SK-N-SH (cell line): ENCODE measurements around the gene QSOX1. TPM values are rescaled to one million over a fixed set of nuclear protein-coding genes. Genes with fewer than 3 reads are reported as not detected.

ENCODE experiments used
- CTCF ChIA-PET: fragments of 300-600, 350-600 bp; formaldehyde crosslinking; extraction: SDS; loops from one replicate; lab custom pipeline; 2021; lab: Yijun Ruan, JAX
- POLR2A ChIA-PET: fragments of 350-600 bp; sonication (Branson Sonifier 250); formaldehyde crosslinking; extraction: SDS; loops from one replicate; lab custom pipeline; 2020; ENCODE audit warnings: antibody characterized with exemption, inconsistent platforms; lab: Yijun Ruan, JAX
- DNase-seq: peaks from one replicate; pipeline ENCODE4 v3.0.0; 2012
- H2AFZ ChIP-seq: fragments of 200-600 bp; sonication (generic); 2 replicates; pipeline ENCODE4 v1.8.1; 2016; ENCODE audit warnings: antibody characterized with exemption, mild to moderate bottlenecking, low read depth
- H3F3A ChIP-seq: fragments of 200-600 bp; sonication (generic); replicated peaks from 2 replicates; pipeline ENCODE3; 2016; ENCODE audit warnings: antibody characterized with exemption, mild to moderate bottlenecking; ENCODE audit not compliant: insufficient read depth
- H3K27ac ChIP-seq, 2 experiments: fragments of 200-500 bp in 1 of 2; fragments of 200-600 bp in 1 of 2; sonication (Bioruptor generic) in 1 of 2; sonication (generic), shearing (Covaris generic) in 1 of 2; 2 replicates each; pipeline versions ENCODE4 v1.5.1 to v1.6.1; 2014 to 2016; ENCODE audit warnings: low read depth in 2 of 2, inconsistent platforms in 1 of 2, low read length in 1 of 2, mild to moderate bottlenecking in 1 of 2, mixed read lengths in 1 of 2
- H3K27me3 ChIP-seq: fragments of 200-600 bp; sonication (generic), shearing (Covaris generic); 2 replicates; pipeline ENCODE4 v1.6.1; 2016; ENCODE audit warnings: mixed run types; ENCODE audit not compliant: insufficient read depth
- H3K36me3 ChIP-seq, 2 experiments: fragments of 200-500 bp in 1 of 2; fragments of 200-600 bp in 1 of 2; sonication (Bioruptor generic) in 1 of 2; sonication (generic) in 1 of 2; replicated peaks in 1 of 2; 2 replicates each; pipeline versions ENCODE3 to v1.5.1; 2014 to 2016; ENCODE audit warnings: low read length in 1 of 2, mild to moderate bottlenecking in 1 of 2; ENCODE audit not compliant: insufficient read depth in 2 of 2, control insufficient read depth in 1 of 2
- H3K4me1 ChIP-seq, 2 experiments: fragments of 200-500 bp in 1 of 2; fragments of 200-600 bp in 1 of 2; sonication (Bioruptor generic) in 1 of 2; sonication (generic), shearing (Covaris generic) in 1 of 2; 2 replicates each; pipeline versions ENCODE4 v1.5.1 to v1.6.1; 2014 to 2016; ENCODE audit warnings: low read depth in 1 of 2, low read length in 1 of 2, mixed run types in 1 of 2; ENCODE audit not compliant: insufficient read depth in 2 of 2, control insufficient read depth in 1 of 2
- H3K4me2 ChIP-seq: fragments of 200-600 bp; sonication (generic), shearing (Covaris generic); 2 replicates; pipeline ENCODE4 v1.6.1; 2017; ENCODE audit warnings: mixed run types
- H3K4me3 ChIP-seq, 2 experiments: fragments of 200-500 bp in 1 of 2; fragments of 200-600 bp in 1 of 2; sonication (Bioruptor generic) in 1 of 2; sonication (generic), shearing (Covaris generic) in 1 of 2; 2 replicates each; pipeline versions ENCODE4 v1.5.1 to v1.8.1; 2014 to 2016; ENCODE audit warnings: low read depth in 2 of 2, inconsistent platforms in 1 of 2, low read length in 1 of 2, mild to moderate bottlenecking in 1 of 2, mixed read lengths in 1 of 2, moderate library complexity in 1 of 2
- H3K79me2 ChIP-seq: fragments of 200-600 bp; sonication (generic); 2 replicates; pipeline ENCODE4 v1.8.1; 2017; ENCODE audit warnings: mild to moderate bottlenecking; ENCODE audit not compliant: insufficient read depth
- H3K9ac ChIP-seq: fragments of 200-600 bp; sonication (generic); 2 replicates; pipeline ENCODE4 v1.6.1; 2017; ENCODE audit warnings: mixed run types
- H3K9me2 ChIP-seq: fragments of 200-600 bp; sonication (generic); 2 replicates; pipeline ENCODE4 v1.6.1; 2017; ENCODE audit warnings: mixed run types
- H3K9me3 ChIP-seq: fragments of 200-600 bp; sonication (generic); 2 replicates; pipeline ENCODE4 v1.6.1; 2017; ENCODE audit warnings: mixed run types, mild to moderate bottlenecking, moderate library complexity
- H4K20me1 ChIP-seq: fragments of 200-600 bp; sonication (generic); 2 replicates; pipeline ENCODE4 v1.6.1; 2017; ENCODE audit warnings: mild to moderate bottlenecking, mixed run types; ENCODE audit not compliant: insufficient read depth
- CHD2 ChIP-seq: fragments of 150-350 bp; IDR thresholded peaks from 2 replicates; pipeline ENCODE4 v1.6.1; 2018; ENCODE audit warnings: low read length; ENCODE audit not compliant: partially characterized antibody
- CTCF ChIP-seq: fragments of 200-600 bp; sonication (generic); IDR thresholded peaks from 2 replicates; pipeline ENCODE4 v1.6.1; 2017; ENCODE audit warnings: antibody characterized with exemption, mild to moderate bottlenecking, moderate library complexity
- EP300 ChIP-seq, 2 experiments: IDR thresholded peaks; 2 replicates each; pipeline versions ENCODE4 v1.4.0 to v1.6.1; 2012; ENCODE audit warnings: borderline replicate concordance in 1 of 2, low read depth in 1 of 2, low read length in 1 of 2
- FOXJ3 ChIP-seq: sonication (generic); formaldehyde crosslinking; IDR thresholded peaks from 2 replicates; pipeline ENCODE4 v1.5.1; 2020; ENCODE audit warnings: mild to moderate bottlenecking, missing genetic modification reagents
- FOXM1 ChIP-seq: IDR thresholded peaks from 2 replicates; pipeline ENCODE4 v1.4.0; 2012; ENCODE audit warnings: low read depth, mild to moderate bottlenecking
- GABPA ChIP-seq: IDR thresholded peaks from 2 replicates; pipeline ENCODE4 v1.4.0; 2012; ENCODE audit warnings: low read depth, mild to moderate bottlenecking
- GATA2 ChIP-seq: sonication (generic); formaldehyde crosslinking; IDR thresholded peaks from 2 replicates; pipeline ENCODE4 v1.5.0; 2020; ENCODE audit warnings: mild to moderate bottlenecking, missing genetic modification reagents
- MAX ChIP-seq: IDR thresholded peaks from 2 replicates; pipeline ENCODE4 v1.4.0; 2012; ENCODE audit warnings: low read depth
- MEF2A ChIP-seq: IDR thresholded peaks from 2 replicates; pipeline ENCODE4 v1.4.0; 2012; ENCODE audit warnings: low read depth, borderline replicate concordance
- MXI1 ChIP-seq: IDR thresholded peaks from 2 replicates; pipeline ENCODE4 v1.6.1; 2012; ENCODE audit warnings: mild to moderate bottlenecking, low read depth, low read length, improper control_type of control experiment
- NFIC ChIP-seq: IDR thresholded peaks from 2 replicates; pipeline ENCODE4 v1.4.0; 2012; ENCODE audit warnings: borderline replicate concordance
- NRF1 ChIP-seq: IDR thresholded peaks from 2 replicates; pipeline ENCODE4 v1.6.1; 2012; ENCODE audit warnings: low read depth, mild to moderate bottlenecking, low read length
- POLR2AphosphoS5 ChIP-seq: IDR thresholded peaks from 2 replicates; pipeline ENCODE4 v1.6.1; 2012; ENCODE audit warnings: low read depth, low read length
- RAD21 ChIP-seq: IDR thresholded peaks from 2 replicates; pipeline ENCODE4 v1.6.1; 2012; ENCODE audit warnings: mild to moderate bottlenecking, low read length
- RCOR1 ChIP-seq: fragments of 150-350 bp; IDR thresholded peaks from 2 replicates; pipeline ENCODE4 v1.6.1; 2017; ENCODE audit warnings: antibody characterized with exemption, low read length
- RFX5 ChIP-seq: IDR thresholded peaks from 2 replicates; pipeline ENCODE4 v1.6.1; 2012; ENCODE audit warnings: mild to moderate bottlenecking, improper control_type of control experiment, low read length
- RXRA ChIP-seq: IDR thresholded peaks from 2 replicates; pipeline ENCODE4 v1.4.0; 2012; ENCODE audit warnings: low read depth, mild to moderate bottlenecking, borderline replicate concordance
- SIN3A ChIP-seq: IDR thresholded peaks from 2 replicates; pipeline ENCODE4 v1.6.1; 2012; ENCODE audit warnings: low read depth, mild to moderate bottlenecking, low read length, moderate library complexity, borderline replicate concordance
- SMC3 ChIP-seq: IDR thresholded peaks from 2 replicates; pipeline ENCODE4 v1.6.1; 2012; ENCODE audit warnings: low read depth, low read length, improper control_type of control experiment
- USF2 ChIP-seq: fragments of 150-350 bp; IDR thresholded peaks from 2 replicates; pipeline ENCODE4 v1.6.1; 2017; ENCODE audit warnings: antibody characterized with exemption, low read length, low read depth, borderline replicate concordance
- WGBS: methylation state at CpG from one replicate; pipeline ENCODE4 v1.1.6; 2017; ENCODE audit warnings: low lambda C conversion rate; 5-methylcytosine and 5-hydroxymethylcytosine counted together
- polyA plus RNA-seq, 3 experiments: library from polyadenylated mRNA; depleted of rRNA; stranded (reverse); fragments of >200 nt; gene quantifications; 2 replicates each; pipeline ENCODE4 v1.2.3, GENCODE V29; 2012

Gene QSOX1
- polyA plus RNA-seq, 1 of the 3 experiments (the other 2 are of a cell fraction) = 359 TPM

GRCh38 chr1:180210008-180210620 is 55.4 kb downstream of the QSOX1 start:
- Histone ChIP-seq H3K9me3 (no peaks in the 10 kb centered on the region), H3K36me3 (no peaks in the 10 kb centered on the region), H3K4me2 (no peak overlapping the region), H3K9ac (no peak overlapping the region), H3K27me3 (no peaks in the 10 kb centered on the region), H4K20me1 (no peaks in the 10 kb centered on the region), H3K79me2 (no peaks in the 10 kb centered on the region), H3K4me1 (peaks cover 0 to 3% of the 10 kb centered on the region in 2 experiments; a peak in 1 of 4 replicates), H2AFZ (no peak overlapping the region), H3K4me3 (no peak overlapping the region), H3F3A (no peaks in the 10 kb centered on the region), H3K27ac (no peak overlapping the region), H3K9me2 (no peaks in the 10 kb centered on the region)
- WGBS = 74% methylated on average over 4 of the region's 4 CpGs
- no peak for DNase-seq
- POLR2A ChIA-PET = no interaction called here
- TF ChIP-seq NFIC = no peak
- no peak for TF ChIP-seq RXRA
- no peak for TF ChIP-seq CHD2
- TF ChIP-seq USF2 = no peak
- no peak for TF ChIP-seq GABPA
- TF ChIP-seq GATA2 = no peak
- no peak for TF ChIP-seq FOXM1
- TF ChIP-seq NRF1 = no peak
- TF ChIP-seq POLR2AphosphoS5 = no peak
- TF ChIP-seq RCOR1 = no peak
- no peak for TF ChIP-seq RAD21
- no peak for TF ChIP-seq MXI1
- no peak for TF ChIP-seq EP300 (IDR thresholded peaks at IDR 0.05; ENCODE audit: borderline replicate concordance in 1 of 2, low read depth in 1 of 2, low read length in 1 of 2)
- TF ChIP-seq SMC3 = no peak
- TF ChIP-seq CTCF = no peak
- TF ChIP-seq SIN3A = no peak
- TF ChIP-seq FOXJ3 (CRISPR knock-in tag) = no peak
- no peak for TF ChIP-seq RFX5
- no peak for TF ChIP-seq MAX
- no peak for TF ChIP-seq MEF2A
- CTCF ChIA-PET = no interaction called here
